CD4-positive, alpha-beta T cell treated with Interleukin-6 for 4 hours (primary cell): ENCODE data around the gene DEPP1.

Source experiments
- DNase-seq: peaks from one replicate; pipeline ENCODE4 v3.0.0-alpha.2; 2020; ENCODE audit warnings: mixed read lengths

The DEPP1 gene

DNA sequence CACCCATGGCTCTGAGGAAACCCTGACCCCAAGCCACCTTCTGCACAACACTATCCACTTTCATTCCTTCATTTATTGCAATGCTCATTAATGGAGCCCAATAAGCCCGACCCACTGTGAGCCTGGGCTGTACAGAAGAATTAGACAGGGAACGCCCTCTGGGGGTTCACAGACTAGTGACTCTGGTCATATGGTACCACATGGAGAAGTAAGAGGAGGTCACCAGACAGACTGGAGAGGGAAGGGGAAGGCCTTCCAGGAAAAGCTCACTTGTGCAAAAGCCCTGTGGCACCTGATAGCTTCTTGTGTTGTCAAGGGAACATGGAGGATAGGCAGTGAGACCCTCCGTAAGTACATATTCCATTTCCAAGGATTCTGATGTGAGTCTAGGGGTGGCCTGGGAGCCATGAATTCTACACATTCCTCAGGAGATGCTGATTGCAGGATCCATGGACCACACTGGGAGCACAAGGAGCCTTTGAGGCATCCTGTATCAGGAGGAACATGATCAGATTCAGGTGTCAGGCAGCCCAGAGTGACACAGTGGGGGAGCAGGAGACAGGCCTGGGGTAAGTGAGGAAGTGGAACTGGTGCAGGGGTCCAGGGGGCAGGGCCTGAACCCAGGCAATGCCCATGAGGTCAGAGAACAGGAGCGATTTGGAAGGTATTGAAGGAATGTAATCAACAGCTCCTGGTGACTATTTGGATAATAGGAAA is 47.5 kb downstream of the DEPP1 start:
- no peak for DNase-seq

DNA sequence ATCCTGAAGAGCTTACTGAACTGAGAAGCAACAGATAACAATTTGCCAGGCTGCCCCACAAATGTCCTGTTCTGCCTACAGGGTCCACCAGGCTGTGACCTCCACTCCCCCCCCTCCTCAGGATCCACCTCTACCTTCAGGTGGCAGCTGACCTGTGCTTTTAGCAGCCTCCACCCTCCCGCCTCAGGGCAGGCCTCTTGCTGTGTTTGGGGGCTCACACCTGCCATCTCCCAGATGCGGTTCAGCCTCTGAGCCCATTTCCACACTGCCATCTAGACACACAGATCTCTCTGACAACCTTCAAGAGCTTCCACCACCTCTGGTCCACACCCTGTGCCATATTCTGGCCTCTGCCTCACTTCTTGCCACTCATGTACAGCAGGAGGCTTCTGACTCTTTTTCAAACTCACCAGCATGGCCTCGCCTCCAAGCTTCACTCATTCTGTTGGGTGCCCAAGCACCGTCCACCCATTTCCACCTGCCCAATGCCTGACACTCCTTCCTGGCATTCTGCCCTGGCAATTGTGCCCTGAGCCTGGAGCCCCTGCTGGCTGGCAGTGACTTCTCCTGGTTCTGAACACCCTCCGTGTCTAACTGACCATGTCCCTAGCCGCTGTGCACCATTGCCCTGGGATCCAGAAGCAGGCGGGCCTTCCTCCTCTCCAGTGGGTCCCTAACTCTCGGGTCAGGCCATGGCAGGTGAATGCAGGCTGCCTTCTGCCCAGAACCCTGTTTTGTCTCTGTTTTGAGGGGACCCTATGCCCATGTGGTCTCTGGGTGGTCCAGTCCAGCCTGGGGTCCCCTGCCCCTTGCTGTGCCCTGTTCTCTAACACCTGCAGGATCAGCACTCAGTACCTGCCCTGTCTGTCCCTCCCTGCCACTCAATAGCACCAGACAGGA is 49.0 kb downstream of the DEPP1 start:
- no peak for DNase-seq

DNA sequence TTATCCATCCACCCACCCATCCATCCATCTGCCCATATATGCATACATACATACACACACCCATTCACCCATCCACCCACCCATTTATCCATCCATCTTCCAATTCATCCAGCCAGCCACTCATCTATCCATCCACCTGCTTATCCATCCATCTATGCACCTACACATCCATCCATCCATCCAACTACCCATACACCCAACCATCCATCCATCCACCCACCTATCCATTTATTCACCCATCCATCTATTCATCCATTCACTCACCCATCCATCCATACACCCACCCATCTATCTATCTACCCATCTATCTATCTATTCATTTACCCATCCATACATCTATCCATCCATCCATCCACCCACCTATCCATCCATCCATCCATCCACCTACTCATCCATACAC is 50.1 kb downstream of the DEPP1 start:
- no peak for DNase-seq

DNA sequence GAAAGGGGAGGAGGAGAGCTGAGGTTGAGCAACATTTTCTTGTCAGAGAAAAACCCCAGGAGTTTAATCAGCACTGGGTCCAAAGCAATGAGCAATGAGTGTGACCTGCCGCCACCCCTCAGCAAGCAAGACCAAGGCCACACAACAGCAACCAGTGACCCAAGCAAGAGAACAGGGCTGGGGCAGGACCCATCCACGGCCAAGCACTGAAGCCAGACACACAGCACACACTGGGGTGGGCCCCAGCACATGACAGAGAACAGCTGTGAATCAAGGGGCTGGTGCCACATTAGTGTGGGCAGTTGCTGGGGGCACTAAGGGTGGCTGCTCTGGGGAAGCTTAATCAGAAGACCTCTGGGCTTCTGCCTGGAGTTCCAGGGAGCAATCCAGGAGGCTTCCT is 51.3 kb downstream of the DEPP1 start:
- no peak for DNase-seq

DNA sequence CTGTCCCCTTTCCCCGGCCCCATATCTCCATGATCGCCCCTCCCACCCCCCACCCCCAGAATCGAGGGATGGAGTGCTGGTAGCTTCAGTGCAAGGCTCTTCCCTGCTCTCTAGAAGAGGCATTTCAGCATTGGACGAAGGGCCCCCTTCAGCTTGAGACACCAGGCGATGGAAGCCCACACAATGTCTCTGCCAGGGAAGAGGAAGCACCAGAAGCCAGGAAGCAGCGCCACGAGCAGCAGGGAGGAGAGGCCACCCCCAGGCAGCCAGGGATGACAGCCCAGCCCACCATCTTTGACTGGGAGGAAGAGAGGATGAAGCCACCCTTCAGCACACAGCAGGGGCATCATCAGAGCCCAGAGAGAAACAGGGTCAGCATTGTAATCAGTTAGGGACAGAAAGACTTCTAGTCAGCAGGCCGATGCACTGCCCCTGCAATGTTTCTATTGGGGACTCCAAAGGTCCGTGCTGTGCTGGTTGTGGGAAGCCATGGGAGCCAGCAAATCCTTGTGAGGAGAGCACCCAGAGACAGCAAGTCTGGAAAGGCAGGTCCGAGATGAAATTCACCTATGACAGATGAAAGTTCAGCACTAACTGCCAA is 51.8 kb downstream of the DEPP1 start:
- no peak for DNase-seq
